Fibroblast of lung (primary cell): Measurements from ENCODE around the gene PTPRO.

ENCODE experiments used
- EZH2 ChIP-seq: IDR thresholded peaks from 2 replicates; pipeline ENCODE4 v1.5.1; 2012; ENCODE audit warnings: low read length, control low read depth, mild to moderate bottlenecking; ENCODE audit errors: missing control alignments
- TF ChIP-seq, protein P1 (sequence below), 2 donors: IDR thresholded peaks in 1 of 2; conservative IDR thresholded peaks in 1 of 2; 1 replicate in 1 of 2; 2 replicates in 1 of 2; pipeline ENCODE4 v1.5.1; 2011 to 2012; ENCODE audit warnings: low read length in 2 of 2, control low read depth in 1 of 2, inconsistent platforms in 1 of 2, low read depth in 1 of 2, mild to moderate bottlenecking in 1 of 2

DNA sequence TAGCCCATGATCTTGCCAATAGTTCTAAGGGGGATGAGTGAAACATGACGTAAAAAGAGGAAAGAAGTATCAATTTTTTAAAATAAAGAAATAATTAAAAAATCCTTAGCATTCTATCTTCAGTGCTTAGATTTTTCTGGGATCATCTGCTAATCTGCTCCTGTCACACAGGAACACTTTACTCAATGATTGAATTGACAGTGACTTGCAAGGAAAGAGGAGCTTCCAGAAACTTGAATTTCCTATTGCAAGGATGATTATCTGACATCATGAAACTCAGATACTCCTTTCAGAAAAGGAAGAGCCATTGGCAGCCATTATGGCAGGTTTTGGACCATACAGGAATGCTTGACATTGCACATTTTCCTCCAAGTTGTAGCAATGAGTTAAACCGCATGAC, 41.4 kb upstream of the PTPRO start:
- TF ChIP-seq, protein P1, sequence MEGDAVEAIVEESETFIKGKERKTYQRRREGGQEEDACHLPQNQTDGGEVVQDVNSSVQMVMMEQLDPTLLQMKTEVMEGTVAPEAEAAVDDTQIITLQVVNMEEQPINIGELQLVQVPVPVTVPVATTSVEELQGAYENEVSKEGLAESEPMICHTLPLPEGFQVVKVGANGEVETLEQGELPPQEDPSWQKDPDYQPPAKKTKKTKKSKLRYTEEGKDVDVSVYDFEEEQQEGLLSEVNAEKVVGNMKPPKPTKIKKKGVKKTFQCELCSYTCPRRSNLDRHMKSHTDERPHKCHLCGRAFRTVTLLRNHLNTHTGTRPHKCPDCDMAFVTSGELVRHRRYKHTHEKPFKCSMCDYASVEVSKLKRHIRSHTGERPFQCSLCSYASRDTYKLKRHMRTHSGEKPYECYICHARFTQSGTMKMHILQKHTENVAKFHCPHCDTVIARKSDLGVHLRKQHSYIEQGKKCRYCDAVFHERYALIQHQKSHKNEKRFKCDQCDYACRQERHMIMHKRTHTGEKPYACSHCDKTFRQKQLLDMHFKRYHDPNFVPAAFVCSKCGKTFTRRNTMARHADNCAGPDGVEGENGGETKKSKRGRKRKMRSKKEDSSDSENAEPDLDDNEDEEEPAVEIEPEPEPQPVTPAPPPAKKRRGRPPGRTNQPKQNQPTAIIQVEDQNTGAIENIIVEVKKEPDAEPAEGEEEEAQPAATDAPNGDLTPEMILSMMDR (conservative IDR thresholded peaks at IDR 0.05 in 1 of 2, IDR thresholded peaks at IDR 0.05 in 1 of 2; ENCODE audit: low read depth in 1 of 2, low read length in 2 of 2), result no peak
- TF ChIP-seq EZH2, result no peak
